Erythroblast (primary cell): ENCODE measurements around the gene KIF16B.

Experiments used
- GATA1 ChIP-seq: IDR thresholded peaks from 2 replicates; pipeline ENCODE4 v1.6.1; 2011; ENCODE audit warnings: low read depth, mild to moderate bottlenecking, control low read depth, low read length, moderate library complexity
- POLR2A ChIP-seq: IDR thresholded peaks from 2 replicates; pipeline ENCODE4 v1.6.1; 2011; ENCODE audit warnings: mild to moderate bottlenecking, low read length

- no peak for TF ChIP-seq POLR2A
- no peak for TF ChIP-seq GATA1
Observed at GRCh38 chr20:16451001-16451400, 122.2 kb downstream of the KIF16B start.
